GM23338 (cell line): ENCODE data around the gene VASN. TPM values are rescaled to one million over a fixed set of nuclear protein-coding genes. Genes with fewer than 3 reads are reported as not detected.

Experiments
- ATAC-seq: fragments of 200-7000 bp; cut with Tn5 transposase; 3 replicates; pipeline ENCODE4 v1.9.1; 2020
- DNase-seq: peaks from one replicate; pipeline ENCODE4 v3.0.0-alpha.2; 2015; ENCODE audit warnings: low spot score
- H2AFZ ChIP-seq: fragments of 200-600 bp; sonication (generic); 2 replicates; pipeline ENCODE4 v1.8.0; 2016; ENCODE audit warnings: antibody characterized with exemption, mild to moderate bottlenecking, moderate library complexity
- H3F3A ChIP-seq: fragments of 200-600 bp; sonication (generic); replicated peaks from 2 replicates; pipeline ENCODE4 v1.8.0; 2017; ENCODE audit warnings: antibody characterized with exemption, mixed run types, low read depth
- H3K27ac ChIP-seq: fragments of 200-600 bp; sonication (generic); 2 replicates; pipeline ENCODE4 v1.6.1; 2016; ENCODE audit warnings: low read depth
- H3K27me3 ChIP-seq: fragments of 200-600 bp; sonication (generic); 2 replicates; pipeline ENCODE4 v1.8.0; 2016; ENCODE audit warnings: mild to moderate bottlenecking, mixed run types, moderate library complexity; ENCODE audit not compliant: insufficient read depth
- H3K36me3 ChIP-seq: fragments of 200-600 bp; sonication (generic); 2 replicates; pipeline ENCODE4 v1.8.0; 2016; ENCODE audit warnings: mild to moderate bottlenecking; ENCODE audit not compliant: insufficient read depth
- H3K4me1 ChIP-seq: fragments of 200-600 bp; sonication (generic); 2 replicates; pipeline ENCODE4 v1.8.0; 2016; ENCODE audit warnings: mild to moderate bottlenecking, moderate library complexity; ENCODE audit not compliant: insufficient read depth
- H3K4me2 ChIP-seq: fragments of 200-600 bp; sonication (generic); 2 replicates; pipeline ENCODE4 v1.7.1; 2017; ENCODE audit warnings: mixed run types
- H3K4me3 ChIP-seq: fragments of 200-600 bp; sonication (generic); 2 replicates; pipeline ENCODE4 v1.6.1; 2016; ENCODE audit warnings: mixed run types
- H3K79me2 ChIP-seq: fragments of 200-600 bp; sonication (generic); replicated peaks from 2 replicates; pipeline ENCODE4 v1.8.0; 2017; ENCODE audit warnings: mild to moderate bottlenecking; ENCODE audit not compliant: insufficient read depth
- H3K9me2 ChIP-seq: fragments of 200-600 bp; sonication (generic); 2 replicates; pipeline ENCODE4 v1.8.0; 2017; ENCODE audit not compliant: insufficient read depth
- H4K20me1 ChIP-seq: fragments of 200-600 bp; sonication (generic); replicated peaks from 2 replicates; pipeline ENCODE4 v1.8.0; 2017; ENCODE audit warnings: mild to moderate bottlenecking; ENCODE audit not compliant: insufficient read depth
- H3K27ac Mint-ChIP-seq: 2 replicates; pipeline ENCODE4 v1.8.0; 2020; ENCODE audit warnings: inconsistent platforms, mild to moderate bottlenecking, moderate library complexity, mixed read lengths
- H3K27me3 Mint-ChIP-seq: 3 replicates; pipeline ENCODE4 v1.8.0; 2022; ENCODE audit warnings: low read depth, mild to moderate bottlenecking, moderate library complexity, mixed read lengths, inconsistent platforms; ENCODE audit not compliant: insufficient read depth, poor library complexity
- H3K36me3 Mint-ChIP-seq: 3 replicates; pipeline ENCODE4 v1.8.0; 2021; ENCODE audit warnings: low read depth, mild to moderate bottlenecking, inconsistent platforms, moderate library complexity, mixed read lengths
- H3K4me1 Mint-ChIP-seq: 3 replicates; pipeline ENCODE4 v1.8.0; 2020; ENCODE audit warnings: mild to moderate bottlenecking, inconsistent platforms, mixed read lengths
- H3K4me3 Mint-ChIP-seq: 3 replicates; pipeline ENCODE4 v1.8.0; 2021; ENCODE audit warnings: moderate library complexity, mild to moderate bottlenecking, inconsistent platforms, mixed read lengths
- H3K9me3 Mint-ChIP-seq: 3 replicates; pipeline ENCODE4 v1.8.0; 2020; ENCODE audit warnings: moderate library complexity, mild to moderate bottlenecking, inconsistent platforms, mixed read lengths
- CREB1 ChIP-seq: fragments of 250-450 bp; sonication (Bioruptor Pico); IDR thresholded peaks from 2 replicates; pipeline ENCODE4 v1.5.0; 2020; ENCODE audit warnings: low read depth, mild to moderate bottlenecking, moderate library complexity
- ETS1 ChIP-seq: IDR thresholded peaks from 2 replicates; pipeline ENCODE4 v1.6.1; 2016; ENCODE audit warnings: antibody characterized with exemption
- EZH2 ChIP-seq: fragments of 200-600 bp; sonication (generic); IDR thresholded peaks from one replicate; pipeline ENCODE4 v1.8.0; 2017; ENCODE audit warnings: antibody characterized with exemption, mild to moderate bottlenecking, low read depth; ENCODE audit not compliant: unreplicated experiment
- EZH2phosphoT487 ChIP-seq: fragments of 200-600 bp; sonication (generic); IDR thresholded peaks from one replicate; pipeline ENCODE4 v1.8.1; 2018; ENCODE audit warnings: antibody characterized with exemption; ENCODE audit not compliant: unreplicated experiment
- JUNB ChIP-seq: IDR thresholded peaks from one replicate; pipeline ENCODE4 v1.6.1; 2016; ENCODE audit warnings: antibody characterized with exemption; ENCODE audit not compliant: unreplicated experiment
- NANOG ChIP-seq: IDR thresholded peaks from 2 replicates; pipeline ENCODE4 v1.6.1; 2016; ENCODE audit warnings: antibody characterized with exemption, borderline replicate concordance
- POLR2AphosphoS5 ChIP-seq: IDR thresholded peaks from 2 replicates; pipeline ENCODE4 v1.6.1; 2016; ENCODE audit warnings: antibody characterized with exemption, low read depth
- REST ChIP-seq: IDR thresholded peaks from one replicate; pipeline ENCODE4 v1.6.1; 2018; ENCODE audit warnings: antibody characterized with exemption; ENCODE audit not compliant: unreplicated experiment
- STAT1 ChIP-seq: IDR thresholded peaks from one replicate; pipeline ENCODE4 v1.6.1; 2016; ENCODE audit warnings: antibody characterized with exemption; ENCODE audit not compliant: unreplicated experiment
- ZNF114 ChIP-seq: fragments of 250-450 bp; sonication (Bioruptor Pico); IDR thresholded peaks from 2 replicates; pipeline ENCODE4 v1.5.0; 2020; ENCODE audit warnings: mild to moderate bottlenecking, moderate library complexity
- ZNF331 ChIP-seq: fragments of 250-450 bp; sonication (Bioruptor Pico); IDR thresholded peaks from 2 replicates; pipeline ENCODE4 v1.5.0; 2020; ENCODE audit warnings: low read depth, mild to moderate bottlenecking, moderate library complexity
- ZNF462 ChIP-seq: fragments of 250-450 bp; sonication (Bioruptor Pico); IDR thresholded peaks from 2 replicates; pipeline ENCODE4 v1.5.0; 2020; ENCODE audit warnings: mild to moderate bottlenecking, moderate library complexity
- polyA plus RNA-seq: library from polyadenylated mRNA; unstranded; fragments of >200 nt; fragmentation: Nextera tagmentation; extraction: Ambion mirVana; gene quantifications from 2 replicates; pipeline ENCODE4 v1.2.1, GENCODE V29; 2016
- total RNA-seq: library from RNA; depleted of rRNA; stranded (reverse); fragments of >200 nt; shearing (Covaris generic); gene quantifications from 2 replicates; pipeline ENCODE4 v1.2.3, GENCODE V29; 2014

Gene VASN
- total and polyA plus RNA-seq, 2 experiments from 2014 or later: 8.0 to 15.5 TPM

- TF ChIP-seq ETS1: no peak
- no peak for TF ChIP-seq STAT1
- no peak for TF ChIP-seq NANOG
These were observed 23.5 kb downstream of the VASN start (continued) for GRCh38 chr16:4395055-4395726.

GRCh38 chr16:4399001-4399730 lies 27.5 kb downstream of the VASN start:
- H3K27me3 Mint-ChIP-seq: peaks cover 7% of the 10 kb centered on the region
- Histone ChIP-seq H3F3A (no peaks in the 10 kb centered on the region), H3K36me3 (no peaks in the 10 kb centered on the region)
- TF ChIP-seq ZNF462 (CRISPR knock-in tag): no peak
- no peak for TF ChIP-seq NANOG
- TF ChIP-seq ETS1: no peak
- TF ChIP-seq EZH2: no peak
- no peak for TF ChIP-seq REST
- no peak for TF ChIP-seq CREB1
- TF ChIP-seq JUNB: no peak
- TF ChIP-seq ZNF114 (CRISPR knock-in tag): no peak
- no peak for TF ChIP-seq STAT1
- no peak for TF ChIP-seq ZNF331
- no peak for TF ChIP-seq EZH2phosphoT487
- no peak for TF ChIP-seq POLR2AphosphoS5

More at GRCh38 chr16:4399001-4399730, 27.5 kb downstream of the VASN start:
- Histone ChIP-seq H3K4me1 (no peaks in the 10 kb centered on the region), H4K20me1 (no peaks in the 10 kb centered on the region), H2AFZ (no peak overlapping the region), H3K4me2 (no peak overlapping the region), H3K9me2 (no peaks in the 10 kb centered on the region), H3K27me3 (no peaks in the 10 kb centered on the region), H3K79me2 (no peaks in the 10 kb centered on the region), H3K27ac (no peak overlapping the region), H3K4me3 (no peak overlapping the region)
- no peak overlapping the region for H3K27ac Mint-ChIP-seq
- no peak overlapping the region for H3K4me3 Mint-ChIP-seq
- DNase-seq: no peak
- ATAC-seq: no peak
- peaks cover 9% of the 10 kb centered on the region; the same call in 2 of the 3 replicates for H3K4me1 Mint-ChIP-seq
- H3K9me3 Mint-ChIP-seq: no peaks in the 10 kb centered on the region
- H3K36me3 Mint-ChIP-seq: no peaks in the 10 kb centered on the region; the same call in 2 of the 3 replicates
